ENCODE measurements around the gene USP6NL. TPM values are rescaled to one million over a fixed set of nuclear protein-coding genes. Genes with fewer than 3 reads are reported as not detected.

The USP6NL gene
- total RNA-seq, 1 experiment from 2014 or later = 27.5 TPM

GRCh38 chr10:11511321-11511720 lies 100.1 kb downstream of the USP6NL start:
- CTCF ChIA-PET = no interaction called here
- H3K27ac Mint-ChIP-seq (ENCODE audit: unreplicated experiment) = no peak overlapping the region
- no peaks in the 10 kb centered on the region for H3K9me3 Mint-ChIP-seq (ENCODE audit: low read depth, unreplicated experiment)
- H3K4me3 Mint-ChIP-seq (ENCODE audit: low read depth, unreplicated experiment) = no peak overlapping the region
- H3K27me3 Mint-ChIP-seq (ENCODE audit: unreplicated experiment) = no peaks in the 10 kb centered on the region
- H3K36me3 Mint-ChIP-seq (ENCODE audit: insufficient read depth, unreplicated experiment) = peaks cover 6% of the 10 kb centered on the region
- no peak for TF ChIP-seq CTCF (IDR thresholded peaks at IDR 0.05; ENCODE audit: unreplicated experiment)
- DNase-seq = no peak
- BruUV-seq (replicated peaks) = no TSS peak
- no peaks in the 10 kb centered on the region for H3K4me1 Mint-ChIP-seq (ENCODE audit: low read depth, unreplicated experiment)
- intact Hi-C loops (cut with micrococcal nuclease; ENCODE audit: unreplicated experiment) = no loop called here

- Mint-ChIP-seq H3K9me3 (ENCODE audit: low read depth, unreplicated experiment) (no peaks in the 10 kb centered on the region), H3K27ac (ENCODE audit: unreplicated experiment) (no peak overlapping the region), H3K4me3 (ENCODE audit: low read depth, unreplicated experiment) (no peak overlapping the region), H3K4me1 (ENCODE audit: low read depth, unreplicated experiment) (no peaks in the 10 kb centered on the region), H3K36me3 (ENCODE audit: insufficient read depth, unreplicated experiment) (peaks cover 6% of the 10 kb centered on the region), H3K27me3 (ENCODE audit: unreplicated experiment) (no peaks in the 10 kb centered on the region)
- no peak for DNase-seq
- no TSS peak for BruUV-seq (replicated peaks)
- TF ChIP-seq CTCF (IDR thresholded peaks at IDR 0.05; ENCODE audit: unreplicated experiment) = no peak
- CTCF ChIA-PET = no interaction called here
- intact Hi-C loops (cut with micrococcal nuclease; ENCODE audit: unreplicated experiment) = no loop called here
Measured at GRCh38 chr10:11510736-11511135, 100.7 kb downstream of the USP6NL start.

- no peaks in the 10 kb centered on the region for H3K4me1 Mint-ChIP-seq (ENCODE audit: low read depth, unreplicated experiment)
- no peak overlapping the region for H3K4me3 Mint-ChIP-seq (ENCODE audit: low read depth, unreplicated experiment)
- CTCF ChIA-PET = no interaction called here
- peaks cover 6% of the 10 kb centered on the region for H3K36me3 Mint-ChIP-seq (ENCODE audit: insufficient read depth, unreplicated experiment)
- no peak overlapping the region for H3K27ac Mint-ChIP-seq (ENCODE audit: unreplicated experiment)
- DNase-seq = no peak
- H3K9me3 Mint-ChIP-seq (ENCODE audit: low read depth, unreplicated experiment) = no peaks in the 10 kb centered on the region
- intact Hi-C loops (cut with micrococcal nuclease; ENCODE audit: unreplicated experiment) = no loop called here
- H3K27me3 Mint-ChIP-seq (ENCODE audit: unreplicated experiment) = no peaks in the 10 kb centered on the region
- no TSS peak for BruUV-seq (replicated peaks)
- no peak for TF ChIP-seq CTCF (IDR thresholded peaks at IDR 0.05; ENCODE audit: unreplicated experiment)
Measured at GRCh38 chr10:11510281-11510680, 101.2 kb downstream of the USP6NL start.

- CTCF ChIA-PET = no interaction called here
- intact Hi-C loops (cut with micrococcal nuclease; ENCODE audit: unreplicated experiment) = no loop called here
- H3K27ac Mint-ChIP-seq (ENCODE audit: unreplicated experiment) = no peak overlapping the region
- no peaks in the 10 kb centered on the region for H3K9me3 Mint-ChIP-seq (ENCODE audit: low read depth, unreplicated experiment)
- peaks cover 6% of the 10 kb centered on the region for H3K36me3 Mint-ChIP-seq (ENCODE audit: insufficient read depth, unreplicated experiment)
- no peak for TF ChIP-seq CTCF (IDR thresholded peaks at IDR 0.05; ENCODE audit: unreplicated experiment)
- no peak overlapping the region for H3K4me3 Mint-ChIP-seq (ENCODE audit: low read depth, unreplicated experiment)
- BruUV-seq (replicated peaks) = no TSS peak
- DNase-seq = no peak
- no peaks in the 10 kb centered on the region for H3K4me1 Mint-ChIP-seq (ENCODE audit: low read depth, unreplicated experiment)
- no peaks in the 10 kb centered on the region for H3K27me3 Mint-ChIP-seq (ENCODE audit: unreplicated experiment)
Measured at GRCh38 chr10:11509036-11509435, 102.4 kb downstream of the USP6NL start.

All from Calu3 (cell line).